ENCODE measurements around the gene AAK1. TPM values are rescaled to one million over a fixed set of nuclear protein-coding genes. Genes with fewer than 3 reads are reported as not detected.

Gene AAK1
- total RNA-seq, 1 experiment from 2014 or later: 30.6 TPM

DNA sequence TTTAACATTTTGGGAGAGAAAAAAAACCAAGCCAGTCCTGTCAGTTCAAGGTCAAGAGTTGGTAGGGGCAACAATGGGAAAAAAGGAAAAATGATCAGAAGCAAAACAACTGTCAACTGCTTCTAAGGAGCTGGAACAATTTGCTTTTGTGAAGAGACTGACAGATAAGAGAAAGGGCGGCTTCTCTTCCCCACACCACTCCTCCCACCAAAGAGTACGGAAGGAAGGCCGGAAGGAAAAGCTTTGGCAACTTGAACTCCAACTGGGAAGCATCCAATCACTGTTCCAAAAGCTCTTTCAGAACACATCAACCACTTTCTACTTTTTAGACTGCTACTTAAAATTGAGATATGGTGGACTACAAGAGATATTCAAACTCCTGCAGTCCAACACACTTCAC, 148.5 kb downstream of the AAK1 start:
- no peak overlapping the region for H3K4me2 ChIP-seq (ENCODE audit: insufficient read depth, insufficient read length, low read length)
- no peak overlapping the region for H3T11ph ChIP-seq (ENCODE audit: low read length)
- H3K9ac ChIP-seq (ENCODE audit: extremely low read depth, insufficient read length, low read length): no peak overlapping the region
- H4K20me1 ChIP-seq (ENCODE audit: control insufficient read depth, insufficient read depth, insufficient read length): no peaks in the 10 kb centered on the region
- TF ChIP-seq, protein P1, sequence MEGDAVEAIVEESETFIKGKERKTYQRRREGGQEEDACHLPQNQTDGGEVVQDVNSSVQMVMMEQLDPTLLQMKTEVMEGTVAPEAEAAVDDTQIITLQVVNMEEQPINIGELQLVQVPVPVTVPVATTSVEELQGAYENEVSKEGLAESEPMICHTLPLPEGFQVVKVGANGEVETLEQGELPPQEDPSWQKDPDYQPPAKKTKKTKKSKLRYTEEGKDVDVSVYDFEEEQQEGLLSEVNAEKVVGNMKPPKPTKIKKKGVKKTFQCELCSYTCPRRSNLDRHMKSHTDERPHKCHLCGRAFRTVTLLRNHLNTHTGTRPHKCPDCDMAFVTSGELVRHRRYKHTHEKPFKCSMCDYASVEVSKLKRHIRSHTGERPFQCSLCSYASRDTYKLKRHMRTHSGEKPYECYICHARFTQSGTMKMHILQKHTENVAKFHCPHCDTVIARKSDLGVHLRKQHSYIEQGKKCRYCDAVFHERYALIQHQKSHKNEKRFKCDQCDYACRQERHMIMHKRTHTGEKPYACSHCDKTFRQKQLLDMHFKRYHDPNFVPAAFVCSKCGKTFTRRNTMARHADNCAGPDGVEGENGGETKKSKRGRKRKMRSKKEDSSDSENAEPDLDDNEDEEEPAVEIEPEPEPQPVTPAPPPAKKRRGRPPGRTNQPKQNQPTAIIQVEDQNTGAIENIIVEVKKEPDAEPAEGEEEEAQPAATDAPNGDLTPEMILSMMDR (conservative IDR thresholded peaks at IDR 0.05): no peak
- H3K9me3 ChIP-seq (ENCODE audit: control insufficient read depth, low read depth, low read length): no peaks in the 10 kb centered on the region
- H2BK5ac ChIP-seq (ENCODE audit: insufficient read length, low read length): no peak overlapping the region
- Mint-ChIP-seq H3K9me3 (no peaks in the 10 kb centered on the region), H3K36me3 (ENCODE audit: insufficient read depth in 1 of 3, low read depth in 3 of 3) (peaks cover 0 to 3% (median 3%) of the 10 kb centered on the region in 3 experiments; a peak in 2 of 7 replicates), H3K27ac (peak overlapping the region in 1 of 3 experiments; percentile 46; a peak in 1 of 7 replicates), H3K4me3 (no peak overlapping the region), H3K4me1 (peaks cover 4 to 7% of the 10 kb centered on the region in 2 experiments), H3K27me3 (ENCODE audit: low read depth) (no peaks in the 10 kb centered on the region)
- no peak overlapping the region for H2BK15ac ChIP-seq (ENCODE audit: low read depth, low read length)
- no peak for DNase-seq
- no peaks in the 10 kb centered on the region for H3K79me2 ChIP-seq (ENCODE audit: insufficient read depth, low read length)
- H3K4me1 ChIP-seq (ENCODE audit: insufficient read depth, low read length): no peaks in the 10 kb centered on the region
- no peak overlapping the region for H3K23ac ChIP-seq (ENCODE audit: insufficient read length, low read depth, low read length)
- no peaks in the 10 kb centered on the region for H3K79me1 ChIP-seq (ENCODE audit: insufficient read depth, low read depth, low read length, poor library complexity, severe bottlenecking)
- H2BK20ac ChIP-seq (ENCODE audit: low read depth, low read length, poor library complexity, severe bottlenecking): no peak overlapping the region
- WGBS (ENCODE audit: extremely low coverage, insufficient read length, low lambda C conversion rate): no CpG with 5 or more reads among the region's 3 CpGs
- no peak overlapping the region for H4K5ac ChIP-seq (ENCODE audit: insufficient read length, low read depth, low read length)
- H3K18ac ChIP-seq (ENCODE audit: insufficient read length, low read depth, low read length): no peak overlapping the region
- H3K23me2 ChIP-seq (ENCODE audit: insufficient read length, low read depth, low read length, poor library complexity, severe bottlenecking): no peaks in the 10 kb centered on the region
- no peak overlapping the region for H4K8ac ChIP-seq (replicated peaks; ENCODE audit: insufficient read length, low read depth, low read length)
- no peak overlapping the region for H2AFZ ChIP-seq (ENCODE audit: low read length)
- no peak overlapping the region for H3K27ac ChIP-seq (ENCODE audit: insufficient read length, low read depth, low read length)
- H2BK120ac ChIP-seq (ENCODE audit: low read depth, low read length, poor library complexity, severe bottlenecking): no peak overlapping the region
- no peak overlapping the region for H3K56ac ChIP-seq (ENCODE audit: insufficient read length, low read depth, low read length)
- no peak overlapping the region for H2BK12ac ChIP-seq (ENCODE audit: insufficient read length, low read depth, low read length)
- no peak overlapping the region for H4K91ac ChIP-seq (ENCODE audit: insufficient read length, low read depth, low read length)
- H2AK5ac ChIP-seq (ENCODE audit: insufficient read length, low read length): no peak overlapping the region
- H3K27me3 ChIP-seq (ENCODE audit: insufficient read depth, low read length): no peaks in the 10 kb centered on the region
- H3K14ac ChIP-seq (ENCODE audit: insufficient read depth, low read length): no peak overlapping the region
- H3K4ac ChIP-seq (ENCODE audit: low read depth, low read length): no peak overlapping the region
